Thymus (tissue), 11 donors: ENCODE results near the gene STAG1. TPM values are rescaled to one million over a fixed set of nuclear protein-coding genes. Genes with fewer than 3 reads are reported as not detected.

Source experiments
- DNase-seq, 9 donors: peaks; one replicate each; pipeline ENCODE4 v3.0.0-alpha.2; 2013; ENCODE audit warnings: low spot score in 9 of 9, low read depth in 6 of 9, missing footprints in 1 of 9
- H3K27ac ChIP-seq, 2 donors: one replicate each; pipeline ENCODE4 v1.5.1; 2013; ENCODE audit warnings: control low read depth in 1 of 2, low read depth in 1 of 2, low read length in 1 of 2, mild to moderate bottlenecking in 1 of 2, moderate library complexity in 1 of 2
- H3K27me3 ChIP-seq, 2 donors: one replicate each; pipeline ENCODE4 v1.5.1; 2013; ENCODE audit warnings: low read length in 1 of 2; ENCODE audit not compliant: control insufficient read depth in 2 of 2, insufficient read depth in 1 of 2
- H3K36me3 ChIP-seq, 2 donors: one replicate each; pipeline ENCODE4 v1.5.1; 2013; ENCODE audit warnings: low read length in 1 of 2, mild to moderate bottlenecking in 1 of 2, moderate library complexity in 1 of 2; ENCODE audit not compliant: control insufficient read depth in 2 of 2, insufficient read depth in 2 of 2
- H3K4me1 ChIP-seq, 2 donors: one replicate each; pipeline ENCODE4 v1.5.1; 2013; ENCODE audit warnings: low read length in 2 of 2; ENCODE audit not compliant: control insufficient read depth in 2 of 2, insufficient read depth in 2 of 2
- H3K4me3 ChIP-seq, 2 donors: one replicate each; pipeline ENCODE4 v1.5.1; 2013; ENCODE audit warnings: low read length in 2 of 2, control low read depth in 1 of 2, mild to moderate bottlenecking in 1 of 2
- H3K9me3 ChIP-seq, 2 donors: one replicate each; pipeline ENCODE4 v1.5.1; 2013; ENCODE audit warnings: low read length in 1 of 2, mild to moderate bottlenecking in 1 of 2; ENCODE audit not compliant: control insufficient read depth in 2 of 2, insufficient read depth in 1 of 2
- WGBS: extraction: QIAGEN DNeasy Blood & Tissue Kit; methylation state at CpG from one replicate; pipeline ENCODE4 v1.1.7; 2013; 5-methylcytosine and 5-hydroxymethylcytosine counted together
- polyA plus RNA-seq: library from polyadenylated mRNA; stranded (reverse); fragments of 200-250 nt; gene quantifications from one replicate; pipeline ENCODE4 v1.2.3, GENCODE V29; 2013
- total RNA-seq: library from RNA; stranded (reverse); fragments of 120-200 nt; gene quantifications from one replicate; pipeline ENCODE4 v1.2.4, GENCODE V29; 2013
- donor health status: healthy.

Gene STAG1
- total and polyA plus RNA-seq, 2 donors: 15.9 to 36.0 TPM

DNA sequence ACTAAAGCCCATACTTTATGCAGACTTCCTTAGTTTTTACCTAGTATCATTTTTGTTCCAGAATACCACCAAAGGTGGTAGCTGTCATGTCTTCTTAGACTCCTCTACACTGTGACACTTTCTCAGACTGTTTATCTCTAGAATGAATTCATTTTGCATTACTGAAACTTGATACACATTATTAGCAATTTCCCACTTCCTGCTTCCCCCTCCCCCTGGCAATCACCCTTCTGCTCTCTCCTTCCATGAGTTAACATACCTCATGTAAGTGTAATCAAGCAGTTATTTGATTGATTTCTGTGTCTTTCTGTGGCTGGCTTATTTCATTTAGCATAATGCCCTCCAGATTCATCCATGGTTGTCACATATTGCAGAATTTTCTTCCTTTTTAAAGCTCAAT lies 204.9 kb downstream of the STAG1 start:
- Histone ChIP-seq H3K27ac (no peak overlapping the region), H3K4me3 (no peak overlapping the region), H3K9me3 (no peaks in the 10 kb centered on the region), H3K36me3 (no peaks in the 10 kb centered on the region), H3K27me3 (no peaks in the 10 kb centered on the region), H3K4me1 (no peaks in the 10 kb centered on the region)
- DNase-seq: no peak

DNA sequence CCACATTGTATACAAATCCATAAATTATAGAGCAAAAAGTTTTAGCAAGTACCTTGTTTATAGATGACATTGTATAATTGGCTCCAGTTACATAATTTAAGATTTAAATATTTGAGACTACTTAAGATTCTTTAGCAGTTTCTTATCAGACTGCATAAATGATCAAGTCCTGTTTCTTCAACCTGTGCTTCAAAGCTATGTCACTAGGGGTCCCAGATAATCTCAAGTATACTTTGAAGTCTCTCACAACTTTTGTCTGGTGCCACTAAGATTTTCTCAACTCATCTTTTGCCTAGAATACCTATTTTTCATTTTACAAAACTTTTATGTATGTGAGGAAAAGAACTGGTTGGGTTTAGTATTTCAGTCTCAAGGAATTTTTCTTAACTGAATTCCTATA lies 205.5 kb downstream of the STAG1 start:
- Histone ChIP-seq H3K36me3 (no peaks in the 10 kb centered on the region), H3K4me1 (no peaks in the 10 kb centered on the region), H3K27ac (no peak overlapping the region), H3K9me3 (no peaks in the 10 kb centered on the region), H3K4me3 (no peak overlapping the region), H3K27me3 (no peaks in the 10 kb centered on the region)
- DNase-seq: peak in 3 of 9 donors; percentile 13 to 35 (median 13)

DNA sequence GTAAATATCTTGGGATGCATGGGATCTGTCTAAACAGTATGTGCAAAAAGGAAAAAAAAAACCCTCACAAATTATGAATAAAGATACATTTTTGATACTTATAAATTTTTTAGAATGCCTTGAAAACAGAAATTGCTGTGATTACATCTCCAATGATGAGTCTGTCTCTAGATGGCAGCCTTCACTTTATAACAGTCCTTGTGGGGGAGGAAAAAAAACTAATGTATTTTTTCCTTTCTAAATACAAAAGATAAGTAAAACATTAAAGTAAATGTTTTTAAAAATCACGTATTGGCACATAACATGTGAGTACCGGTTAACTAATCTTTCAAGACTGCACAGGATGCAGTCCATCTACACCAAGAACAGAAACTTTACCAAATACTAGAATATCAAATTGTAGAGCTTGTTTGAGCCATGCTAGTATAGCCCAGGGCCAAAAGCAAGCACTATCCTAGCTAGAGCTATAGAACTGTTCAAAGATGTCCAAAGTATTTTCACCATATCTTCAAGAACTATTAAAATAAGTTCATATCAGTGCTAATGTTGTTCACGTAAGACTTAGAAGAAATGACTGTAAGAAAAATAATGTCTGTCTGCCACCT lies 206.4 kb downstream of the STAG1 start:
- Histone ChIP-seq H3K36me3 (no peaks in the 10 kb centered on the region), H3K4me3 (no peak overlapping the region), H3K9me3 (no peaks in the 10 kb centered on the region), H3K27me3 (no peaks in the 10 kb centered on the region), H3K27ac (no peak overlapping the region), H3K4me1 (no peaks in the 10 kb centered on the region)
- no peak for DNase-seq
- 93% methylated on average over 3 of the region's 3 CpGs for WGBS

DNA sequence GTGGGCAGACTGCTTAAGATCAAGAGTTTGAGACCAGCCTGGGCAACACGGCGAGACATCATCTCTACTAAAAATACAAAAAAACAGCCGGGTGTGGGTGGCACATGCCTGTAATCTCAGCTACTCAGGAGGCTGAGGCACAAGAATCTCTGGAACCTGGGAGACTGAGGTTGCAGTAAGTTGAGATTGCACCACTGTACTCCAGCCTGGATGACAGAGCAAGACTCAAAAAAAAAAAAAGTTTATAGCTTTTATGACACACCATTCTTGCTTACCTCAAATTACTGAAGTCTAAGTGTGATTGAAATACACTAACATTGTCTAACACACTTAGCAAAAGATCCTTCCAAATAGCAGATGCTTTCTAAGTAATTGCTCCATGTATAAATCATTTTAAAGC lies 207.6 kb downstream of the STAG1 start:
- 98% methylated on average over 3 of the region's 3 CpGs for WGBS
- no peak overlapping the region for H3K27ac ChIP-seq

DNA sequence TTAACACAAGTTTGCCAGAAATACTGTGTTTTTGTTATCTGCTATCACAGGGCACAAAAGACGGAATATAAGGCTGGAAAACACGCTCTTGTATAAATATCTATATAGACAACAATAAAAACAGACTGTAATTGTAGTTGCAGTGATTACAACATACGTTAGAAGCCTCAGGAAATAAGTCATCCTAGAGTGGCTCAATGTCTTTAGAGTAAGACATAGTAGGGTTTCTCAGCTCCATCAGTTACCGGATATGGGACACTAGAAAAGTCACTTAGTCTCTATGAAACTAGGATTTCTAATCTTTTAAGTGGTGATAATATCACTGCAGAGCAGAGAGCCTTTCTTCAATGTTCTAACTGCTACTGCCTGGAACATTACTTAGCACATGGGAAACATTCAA lies 208.8 kb downstream of the STAG1 start:
- Histone ChIP-seq H3K4me3 (no peak overlapping the region), H3K36me3 (no peaks in the 10 kb centered on the region), H3K9me3 (no peaks in the 10 kb centered on the region), H3K27ac (no peak overlapping the region), H3K27me3 (no peaks in the 10 kb centered on the region), H3K4me1 (no peaks in the 10 kb centered on the region)
- DNase-seq: no peak
- over 99% methylated on average over 4 of the region's 4 CpGs for WGBS

More for the DNA sequence above, 207.6 kb downstream of the STAG1 start:
- H3K4me3 ChIP-seq: no peak overlapping the region
- H3K4me1 ChIP-seq: no peaks in the 10 kb centered on the region
- DNase-seq: no peak
- no peaks in the 10 kb centered on the region for H3K36me3 ChIP-seq
- no peaks in the 10 kb centered on the region for H3K9me3 ChIP-seq
- H3K27me3 ChIP-seq: no peaks in the 10 kb centered on the region

DNA sequence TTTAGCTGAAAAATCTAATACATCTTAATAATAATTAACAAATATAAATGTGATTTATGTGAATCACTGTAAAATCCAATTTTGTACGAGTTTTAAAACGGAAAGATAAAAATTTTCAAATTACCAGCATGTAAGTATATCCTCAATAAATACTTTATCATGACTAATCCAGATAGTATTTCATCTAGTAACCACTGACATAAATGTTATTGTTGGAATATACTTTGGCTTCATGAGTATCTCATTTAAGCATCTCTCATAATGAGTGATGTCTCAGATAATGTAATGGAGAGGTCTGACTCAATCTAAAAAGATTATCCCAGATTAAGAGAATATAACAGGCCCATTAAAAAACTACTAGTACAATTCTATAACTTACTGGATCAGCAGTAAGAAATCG lies 216.3 kb downstream of the STAG1 start:
- H3K9me3 ChIP-seq: no peaks in the 10 kb centered on the region
- no peaks in the 10 kb centered on the region for H3K4me1 ChIP-seq
- peaks cover 2 to 3% of the 10 kb centered on the region in 2 donors for H3K36me3 ChIP-seq
- WGBS: 99% methylated on average over 3 of the region's 3 CpGs
- no peak for DNase-seq
- H3K4me3 ChIP-seq: no peak overlapping the region
- H3K27me3 ChIP-seq: no peaks in the 10 kb centered on the region
- H3K27ac ChIP-seq: no peak overlapping the region

DNA sequence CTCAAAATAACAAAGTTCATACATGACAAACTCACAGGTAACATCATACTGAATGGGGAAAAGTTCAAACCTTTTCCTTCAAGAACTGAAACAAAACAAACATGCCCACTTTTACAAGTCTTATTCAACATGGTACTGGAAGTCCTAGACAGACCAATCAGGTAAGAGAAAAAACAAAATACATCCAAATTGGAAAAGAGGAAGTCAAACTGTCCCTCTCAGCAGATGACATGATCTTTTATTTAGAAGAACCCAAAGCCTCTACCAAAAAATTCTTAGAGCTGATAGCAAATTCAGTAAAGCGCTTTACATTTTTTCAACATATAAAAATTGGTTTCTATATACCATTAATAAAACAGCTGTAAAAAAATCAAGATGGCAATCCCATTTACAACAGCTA lies 219.4 kb downstream of the STAG1 start:
- DNase-seq: no peak
- Histone ChIP-seq H3K27ac (no peak overlapping the region), H3K27me3 (no peaks in the 10 kb centered on the region), H3K4me3 (no peak overlapping the region), H3K36me3 (peaks cover 8% of the 10 kb centered on the region in 2 donors), H3K9me3 (peaks cover 0 to 5% of the 10 kb centered on the region in 2 donors), H3K4me1 (no peaks in the 10 kb centered on the region)
- 97% methylated on average over 1 of the region's 1 CpG for WGBS

DNA sequence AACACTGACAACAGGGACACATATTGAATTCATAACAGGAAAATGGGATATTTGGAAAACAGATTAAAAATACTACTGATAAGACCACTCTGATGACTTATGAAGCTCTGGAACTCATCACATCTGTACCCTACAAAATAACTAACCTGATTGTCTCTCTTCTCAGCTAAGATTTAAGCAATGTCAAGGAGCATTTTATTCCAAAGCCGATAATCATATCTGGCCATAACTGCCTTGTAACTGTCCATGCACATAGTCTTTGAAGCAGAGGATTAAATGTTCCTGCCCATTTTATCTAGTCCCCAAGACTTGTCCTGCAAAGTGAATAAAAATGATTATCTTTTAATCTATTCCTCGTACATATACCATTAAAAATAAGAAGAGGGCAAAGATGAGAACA lies 234.1 kb downstream of the STAG1 start:
- over 99% methylated on average over 2 of the region's 2 CpGs for WGBS
- H3K4me3 ChIP-seq: no peak overlapping the region
- no peak overlapping the region for H3K27ac ChIP-seq
- H3K36me3 ChIP-seq: peaks cover 6 to 10% of the 10 kb centered on the region in 2 donors
- no peaks in the 10 kb centered on the region for H3K4me1 ChIP-seq
- no peak for DNase-seq
- no peaks in the 10 kb centered on the region for H3K27me3 ChIP-seq
- no peaks in the 10 kb centered on the region for H3K9me3 ChIP-seq

DNA sequence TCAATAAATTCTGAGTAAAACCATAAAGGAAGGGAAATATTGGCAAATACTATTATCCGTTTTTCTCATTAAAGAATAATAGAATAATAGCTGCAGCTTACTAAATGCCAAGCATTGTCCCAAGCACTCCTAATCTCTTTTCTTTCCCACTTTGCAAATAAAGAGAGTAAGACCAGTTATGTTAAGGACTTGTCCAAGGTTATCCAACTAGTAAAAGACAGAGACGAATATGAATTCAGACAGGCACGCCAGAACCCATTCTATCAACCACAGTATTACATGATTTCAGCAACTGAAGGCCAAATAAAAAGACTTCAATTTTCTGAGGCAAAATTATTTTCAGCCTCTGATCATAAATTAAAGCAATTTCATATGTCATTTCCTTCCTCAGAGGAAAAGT lies 235.5 kb downstream of the STAG1 start:
- 95% methylated on average over 3 of the region's 3 CpGs for WGBS
- Histone ChIP-seq H3K4me3 (no peak overlapping the region), H3K9me3 (no peaks in the 10 kb centered on the region), H3K4me1 (no peaks in the 10 kb centered on the region), H3K36me3 (peaks cover 6 to 7% of the 10 kb centered on the region in 2 donors), H3K27me3 (no peaks in the 10 kb centered on the region), H3K27ac (no peak overlapping the region)
- no peak for DNase-seq

DNA sequence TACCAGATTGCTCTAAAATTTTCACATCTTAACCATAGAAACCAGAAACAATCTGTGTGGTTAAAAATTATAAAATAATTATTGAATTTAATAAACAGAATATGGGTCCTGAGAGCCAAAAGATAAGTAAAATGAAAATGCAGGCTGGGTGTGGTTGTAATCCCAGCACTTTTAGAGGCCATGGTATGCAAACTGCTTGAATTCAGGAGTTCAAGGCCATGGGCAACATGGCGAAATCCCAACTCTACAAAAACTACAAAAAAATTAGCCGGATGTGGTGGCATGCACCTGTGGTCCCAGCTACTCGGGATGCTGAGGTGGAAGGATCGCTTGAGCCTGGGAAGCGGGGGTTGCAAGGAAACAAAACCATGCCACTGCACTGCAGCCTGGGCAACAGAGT lies 236.1 kb downstream of the STAG1 start:
- no peaks in the 10 kb centered on the region for H3K4me1 ChIP-seq
- WGBS: 97% methylated on average over 5 of the region's 5 CpGs
- no peak overlapping the region for H3K27ac ChIP-seq
- no peak overlapping the region for H3K4me3 ChIP-seq
- no peak for DNase-seq
- no peaks in the 10 kb centered on the region for H3K9me3 ChIP-seq
- peaks cover 6% of the 10 kb centered on the region in 2 donors for H3K36me3 ChIP-seq
- H3K27me3 ChIP-seq: no peaks in the 10 kb centered on the region
